Spleen (tissue), 11 donors: ENCODE results near the gene ERCC2. TPM values are rescaled to one million over a fixed set of nuclear protein-coding genes. Genes with fewer than 3 reads are reported as not detected.

Source experiments
- DNase-seq: peaks from one replicate; pipeline ENCODE4 v3.0.0-alpha.2; 2020
- H3K27ac ChIP-seq, 8 donors: fragments of 200-600 bp; sonication (generic) in 7 of 8; 1 replicate in 4 of 8; 2 replicates in 4 of 8; pipeline versions ENCODE4 v1.5.0 to v1.8.0; 2016 to 2021; ENCODE audit warnings: inconsistent platforms in 4 of 8, mild to moderate bottlenecking in 4 of 8, moderate library complexity in 1 of 8
- H3K27me3 ChIP-seq, 7 donors: fragments of 200-600 bp; sonication (generic) in 6 of 7; replicated peaks in 1 of 7; 1 replicate in 4 of 7; 2 replicates in 3 of 7; pipeline versions ENCODE4 v1.5.0 to v1.8.0; 2016 to 2021; ENCODE audit warnings: inconsistent platforms in 3 of 7, mild to moderate bottlenecking in 1 of 7
- H3K36me3 ChIP-seq, 6 donors: fragments of 200-600 bp; sonication (generic) in 5 of 6; 1 replicate in 4 of 6; 2 replicates in 2 of 6; pipeline versions ENCODE4 v1.5.0 to v1.8.0; 2016 to 2021; ENCODE audit warnings: inconsistent platforms in 2 of 6
- H3K4me1 ChIP-seq, 6 donors: fragments of 200-600 bp; sonication (generic) in 5 of 6; 1 replicate in 3 of 6; 2 replicates in 3 of 6; pipeline versions ENCODE4 v1.5.0 to v1.8.0; 2016 to 2021; ENCODE audit warnings: inconsistent platforms in 3 of 6
- H3K4me3 ChIP-seq, 8 donors: fragments of 200-600 bp; sonication (generic) in 7 of 8; 1 replicate in 4 of 8; 2 replicates in 4 of 8; pipeline versions ENCODE4 v1.5.0 to v1.8.0; 2016 to 2021; ENCODE audit warnings: inconsistent platforms in 4 of 8, mild to moderate bottlenecking in 4 of 8, moderate library complexity in 2 of 8
- H3K9me3 ChIP-seq, 8 donors: fragments of 200-600 bp; sonication (generic) in 7 of 8; 1 replicate in 4 of 8; 2 replicates in 4 of 8; pipeline versions ENCODE4 v1.5.0 to v1.8.0; 2016 to 2021; ENCODE audit warnings: inconsistent platforms in 4 of 8
- CTCF ChIP-seq, 11 experiments: fragments of 200-600 bp in 7 of 11; fragments of 450-650 bp in 4 of 11; sonication (generic) in 4 of 11; IDR thresholded peaks in 8 of 11; conservative IDR thresholded peaks in 3 of 11; 1 replicate in 7 of 11; 2 replicates in 4 of 11; pipeline versions ENCODE4 v1.4.0 to v1.8.0; 2016 to 2021; ENCODE audit warnings: antibody characterized with exemption in 11 of 11, inconsistent platforms in 4 of 11, mild to moderate bottlenecking in 1 of 11
- POLR2A ChIP-seq, 3 donors: fragments of 450-650 bp; IDR thresholded peaks; one replicate each; pipeline ENCODE4 v1.5.1; 2017; ENCODE audit warnings: antibody characterized with exemption in 3 of 3, mild to moderate bottlenecking in 1 of 3
- POLR2AphosphoS5 ChIP-seq, 3 donors: sonication (generic); formaldehyde crosslinking; IDR thresholded peaks; one replicate each; pipeline ENCODE4 v1.5.1; 2017; ENCODE audit warnings: antibody characterized with exemption in 3 of 3
- WGBS, 5 donors: extraction: QIAGEN DNeasy Blood & Tissue Kit in 3 of 5; methylation state at CpG; one replicate each; pipeline versions ENCODE4 v1.1.5 to v1.1.7; 2013 to 2018; 5-methylcytosine and 5-hydroxymethylcytosine counted together
- intact Hi-C: fragments of 100-400 bp; cut with DNase I; formaldehyde crosslinking; loops from one replicate; pipeline ENCODE4 v1.15.0; 2023; ENCODE audit warnings: low total_unique reads
- polyA plus RNA-seq, 3 donors: library from polyadenylated mRNA; stranded (reverse); fragments of 200-250 nt; gene quantifications; one replicate each; pipeline ENCODE4 v1.2.1, GENCODE V29; 2013
- total RNA-seq, 7 donors: library from RNA; depleted of rRNA in 3 of 7; stranded (reverse); fragments of >200 nt in 3 of 7; fragmentation: NEBNext Ultra II Directional in 4 of 7; extraction: Animal tissue kit (Norgen Biotek cat#: 25700) in 4 of 7; gene quantifications; one replicate each; pipeline versions ENCODE4 v1.1.0 to v1.2.1, GENCODE V29; 2016 to 2021
- donor health status: healthy with polysubstance abuse.
- donor health status: DM: no; HTN: no; CAD: no; lungs with moderate emphysema.
- donor health status: DM: no; HTN: no; CAD: no.
- donor health status: Bipolar disorder and iron deficiency.
- donor health status: healthy.
- donor health status: DM: no; HTN: no; CAD: no.
- donor health status: DM: yes; HTN: yes; CAD: no.

Gene ERCC2
- total and polyA plus RNA-seq, 10 donors, result 11.5 to 22.1 (median 16.0) TPM

GRCh38 chr19:45322311-45322710, 48.1 kb downstream of the ERCC2 start:
- no peak for TF ChIP-seq POLR2AphosphoS5 (IDR thresholded peaks at IDR 0.05)
- TF ChIP-seq CTCF (IDR thresholded peaks at IDR 0.05 in 8 of 11, conservative IDR thresholded peaks at IDR 0.05 in 3 of 11), result no peak
- TF ChIP-seq POLR2A (IDR thresholded peaks at IDR 0.05), result no peak
- H3K27ac ChIP-seq, result no peak overlapping the region
- intact Hi-C loops, result no loop called here
- no peaks in the 10 kb centered on the region for H3K36me3 ChIP-seq
- no peak for DNase-seq
- 47 to 73% (median 56%) methylated on average over 4 to 11 of the region's 11 CpGs for WGBS, 5 donors
- peaks cover 0 to 77% (median 23%) of the 10 kb centered on the region in 7 donors for H3K27me3 ChIP-seq
- peaks cover 0 to 17% (median 8%) of the 10 kb centered on the region in 6 donors for H3K4me1 ChIP-seq
- H3K9me3 ChIP-seq, result no peaks in the 10 kb centered on the region
- H3K4me3 ChIP-seq, result no peak overlapping the region

GRCh38 chr19:45321848-45322247, 48.5 kb downstream of the ERCC2 start:
- Histone ChIP-seq H3K4me1 (peaks cover 0 to 17% (median 8%) of the 10 kb centered on the region in 6 donors), H3K27me3 (peaks cover 0 to 81% (median 23%) of the 10 kb centered on the region in 7 donors), H3K27ac (no peak overlapping the region), H3K9me3 (no peaks in the 10 kb centered on the region), H3K36me3 (no peaks in the 10 kb centered on the region), H3K4me3 (no peak overlapping the region)
- no peak for DNase-seq
- WGBS, 5 donors, result 43 to 65% (median 58%) methylated on average over 6 to 7 of the region's 7 CpGs
- intact Hi-C loops, result no loop called here
- no peak for TF ChIP-seq POLR2A (IDR thresholded peaks at IDR 0.05)
- TF ChIP-seq POLR2AphosphoS5 (IDR thresholded peaks at IDR 0.05), result no peak
- TF ChIP-seq CTCF (IDR thresholded peaks at IDR 0.05 in 8 of 11, conservative IDR thresholded peaks at IDR 0.05 in 3 of 11), result no peak

GRCh38 chr19:45320997-45321775, 49.2 kb downstream of the ERCC2 start:
- intact Hi-C loops, result no loop called here
- H3K4me1 ChIP-seq, result peaks cover 0 to 14% (median 6%) of the 10 kb centered on the region in 6 donors
- no peak overlapping the region for H3K27ac ChIP-seq
- WGBS, 5 donors, result 84 to 91% (median 88%) methylated on average over 11 to 12 of the region's 12 CpGs
- peaks cover 0 to 87% (median 23%) of the 10 kb centered on the region in 7 donors for H3K27me3 ChIP-seq
- H3K9me3 ChIP-seq, result no peaks in the 10 kb centered on the region
- no peak for DNase-seq
- no peaks in the 10 kb centered on the region for H3K36me3 ChIP-seq
- TF ChIP-seq POLR2A (IDR thresholded peaks at IDR 0.05) (no peak), CTCF (IDR thresholded peaks at IDR 0.05 in 8 of 11, conservative IDR thresholded peaks at IDR 0.05 in 3 of 11) (no peak), POLR2AphosphoS5 (IDR thresholded peaks at IDR 0.05) (no peak)
- H3K4me3 ChIP-seq, result no peak overlapping the region

GRCh38 chr19:45315304-45315703, 55.1 kb downstream of the ERCC2 start:
- Histone ChIP-seq H3K9me3 (no peaks in the 10 kb centered on the region), H3K4me3 (no peak overlapping the region), H3K4me1 (no peaks in the 10 kb centered on the region), H3K36me3 (no peaks in the 10 kb centered on the region), H3K27me3 (peaks cover 0 to 70% (median 2%) of the 10 kb centered on the region in 7 donors), H3K27ac (no peak overlapping the region)
- no peak for DNase-seq
- TF ChIP-seq POLR2AphosphoS5 (IDR thresholded peaks at IDR 0.05), result no peak
- WGBS, 5 donors, result 64 to 76% (median 69%) methylated on average over 12 to 21 of the region's 21 CpGs
- intact Hi-C loops, result no loop called here
